Thoracic aorta (tissue), 2 donors: ENCODE data around the gene TOB2. TPM values are rescaled to one million over a fixed set of nuclear protein-coding genes. Genes with fewer than 3 reads are reported as not detected.
"Not testable (repeated sequence)": the region's sequence is repeated elsewhere in the genome, so short reads cannot be mapped to it uniquely, and the experiment has no call there.

Experiments
- ATAC-seq: fragments of 150-250 bp; one replicate; pipeline ENCODE4 v1.8.0; 2017; ENCODE audit warnings: low read depth; ENCODE audit not compliant: insufficient number of reproducible peaks, low FRiP score
- DNase-seq: peaks from one replicate; pipeline ENCODE4 v3.0.0-alpha.2; 2020; ENCODE audit warnings: low spot score
- H3K27ac ChIP-seq, 2 donors: fragments of 200-600 bp; sonication (generic); 1 replicate in 1 of 2; 2 replicates in 1 of 2; pipeline ENCODE4 v1.5.1; 2016; ENCODE audit warnings: mild to moderate bottlenecking in 2 of 2, moderate library complexity in 2 of 2
- H3K27me3 ChIP-seq: fragments of 200-600 bp; sonication (generic); replicated peaks from 2 replicates; pipeline ENCODE4 v1.6.0; 2016; ENCODE audit warnings: mild to moderate bottlenecking; ENCODE audit not compliant: insufficient read depth
- H3K36me3 ChIP-seq: fragments of 200-600 bp; sonication (generic); one replicate; pipeline ENCODE4 v1.5.1; 2016
- H3K4me1 ChIP-seq, 2 donors: fragments of 200-600 bp; sonication (generic); 1 replicate in 1 of 2; 2 replicates in 1 of 2; pipeline versions ENCODE4 v1.5.1 to v1.6.0; 2016; ENCODE audit warnings: low read depth in 2 of 2, mild to moderate bottlenecking in 1 of 2; ENCODE audit not compliant: control insufficient read depth in 1 of 2
- H3K4me3 ChIP-seq: fragments of 200-600 bp; sonication (generic); 2 replicates; pipeline ENCODE4 v1.5.1; 2016; ENCODE audit warnings: mild to moderate bottlenecking
- H3K9me3 ChIP-seq: fragments of 200-600 bp; sonication (generic); 2 replicates; pipeline ENCODE4 v1.5.1; 2016
- CTCF ChIP-seq: fragments of 200-600 bp; sonication (generic); IDR thresholded peaks from one replicate; pipeline ENCODE4 v1.5.1; 2019; ENCODE audit warnings: antibody characterized with exemption
- total RNA-seq, 2 donors: library from RNA; depleted of rRNA; stranded (reverse); fragments of >200 nt; gene quantifications; one replicate each; pipeline versions ENCODE4 v1.1.0 to v1.2.3, GENCODE V29; 2016

The TOB2 gene
- total RNA-seq, 2 donors from 2014 or later, result 45.5 to 56.5 TPM

- Histone ChIP-seq H3K9me3 (no peaks in the 10 kb centered on the region), H3K4me1 (peaks cover 10 to 46% of the 10 kb centered on the region in 2 donors), H3K36me3 (no peaks in the 10 kb centered on the region), H3K4me3 (no peak overlapping the region), H3K27ac (no peak overlapping the region), H3K27me3 (no peaks in the 10 kb centered on the region)
- TF ChIP-seq CTCF, result no peak
- DNase-seq (no peak), ATAC-seq (no peak)
These were observed 41.0 kb downstream of the TOB2 start for GRCh38 chr22:41405588-41405987.

- Histone ChIP-seq H3K4me1 (peaks cover 4 to 28% of the 10 kb centered on the region in 2 donors), H3K27ac (peak overlapping the region; percentile 23 to 71), H3K9me3 (no peaks in the 10 kb centered on the region), H3K36me3 (no peaks in the 10 kb centered on the region), H3K4me3 (peak overlapping the region; percentile 2), H3K27me3 (no peaks in the 10 kb centered on the region)
- peak; percentile 97 for TF ChIP-seq CTCF
- ATAC-seq, result peak; percentile 90
- DNase-seq, result peak; percentile 95
These were observed 42.9 kb downstream of the TOB2 start for GRCh38 chr22:41403532-41404318.

- H3K4me3 ChIP-seq, H3K9me3 ChIP-seq, ATAC-seq, H3K27me3 ChIP-seq, DNase-seq, H3K36me3 ChIP-seq, H3K27ac ChIP-seq: not testable (repeated sequence)
- peaks cover 4 to 26% of the 10 kb centered on the region in 2 donors for H3K4me1 ChIP-seq
These were observed 43.8 kb downstream of the TOB2 start for GRCh38 chr22:41402851-41403250.

GRCh38 chr22:41401781-41402648 lies 44.6 kb downstream of the TOB2 start:
- Histone ChIP-seq H3K4me3 (no peak overlapping the region), H3K9me3 (no peaks in the 10 kb centered on the region), H3K27me3 (no peaks in the 10 kb centered on the region), H3K36me3 (peaks cover 17% of the 10 kb centered on the region), H3K27ac (peak overlapping the region in 1 of 2 donors; percentile 21), H3K4me1 (peaks cover 4 to 26% of the 10 kb centered on the region in 2 donors)
- DNase-seq (no peak), ATAC-seq (no peak)
- no peak for TF ChIP-seq CTCF

- peaks cover 8 to 32% of the 10 kb centered on the region in 2 donors for H3K4me1 ChIP-seq
- H3K9me3 ChIP-seq, result no peaks in the 10 kb centered on the region
- peaks cover 47% of the 10 kb centered on the region for H3K36me3 ChIP-seq
- H3K27me3 ChIP-seq, result no peaks in the 10 kb centered on the region
- ATAC-seq (no peak), DNase-seq (no peak)
- no peak for TF ChIP-seq CTCF
- no peak overlapping the region for H3K4me3 ChIP-seq
- H3K27ac ChIP-seq, result no peak overlapping the region
These were observed 47.7 kb downstream of the TOB2 start for GRCh38 chr22:41398921-41399320.
